Endothelial cell of umbilical vein (primary cell): Measurements from ENCODE around the gene MRPS35. TPM values are rescaled to one million over a fixed set of nuclear protein-coding genes. Genes with fewer than 3 reads are reported as not detected.

Source experiments
- BruUV-seq: library from RNA; stranded (reverse); fragments of 400-500 nt; replicated peaks from 2 replicates; lab custom pipeline; 2021; lab: Mats Ljungman, UMichigan
- CTCF ChIA-PET: fragments of 300-600, 350-600 bp; sonication (Branson Sonifier 250); formaldehyde crosslinking; loops from one replicate; lab custom pipeline; 2021; ENCODE audit warnings: antibody characterized with exemption, inconsistent platforms; lab: Charles Lee
- POLR2A ChIA-PET: fragments of 300-600, 350-600 bp; sonication (Branson Sonifier 250); formaldehyde crosslinking; loops from one replicate; lab custom pipeline; 2021; ENCODE audit warnings: antibody characterized with exemption, inconsistent platforms; lab: Charles Lee
- DNase-seq: peaks from one replicate; pipeline ENCODE4 v3.0.0-alpha.2; 2011; ENCODE audit warnings: low read depth, low spot score
- FAIRE-seq: peaks from 2 replicates; lab custom pipeline; 2011; peaks lifted over from hg19 to GRCh38; lab: Jason Lieb, UNC
- H2AFZ ChIP-seq: 2 replicates; pipeline ENCODE4 v1.6.0; 2012; ENCODE audit warnings: low read depth, low read length, control low read depth, inconsistent platforms
- H3K27ac ChIP-seq: 2 replicates; pipeline ENCODE4 v1.5.1; 2011; ENCODE audit warnings: low read depth, mild to moderate bottlenecking, control low read depth, low read length, moderate library complexity; ENCODE audit not compliant: insufficient read depth
- H3K27me3 ChIP-seq, 2 experiments: 2 replicates each; pipeline versions ENCODE4 v1.6.0 to v1.6.1; 2011; ENCODE audit warnings: low read length in 2 of 2, mixed read lengths in 1 of 2; ENCODE audit not compliant: control insufficient read depth in 2 of 2, insufficient read depth in 2 of 2
- H3K36me3 ChIP-seq, 2 experiments: 2 replicates in 1 of 2; 3 replicates in 1 of 2; pipeline ENCODE4 v1.5.1; 2011; ENCODE audit warnings: low read length in 2 of 2, mild to moderate bottlenecking in 1 of 2, moderate library complexity in 1 of 2; ENCODE audit not compliant: control insufficient read depth in 2 of 2, insufficient read depth in 2 of 2; ENCODE audit errors: extremely low read depth in 1 of 2
- H3K4me1 ChIP-seq: 3 replicates; pipeline ENCODE4 v1.5.1; 2011; ENCODE audit warnings: mild to moderate bottlenecking, low read length; ENCODE audit not compliant: control insufficient read depth, insufficient read depth; ENCODE audit errors: extremely low read depth
- H3K4me2 ChIP-seq: 2 replicates; pipeline ENCODE4 v1.6.1; 2011; ENCODE audit warnings: low read length, control low read depth, mixed read lengths; ENCODE audit not compliant: insufficient read depth
- H3K4me3 ChIP-seq, 3 experiments: fragments of 200-600 bp in 1 of 3; sonication (generic), shearing (Covaris generic) in 1 of 3; replicated peaks in 1 of 3; 2 replicates each; pipeline ENCODE4 v1.5.1; 2011 to 2016; ENCODE audit warnings: control low read depth in 3 of 3, low read length in 3 of 3, mild to moderate bottlenecking in 2 of 3, inconsistent platforms in 1 of 3, low read depth in 1 of 3, moderate library complexity in 1 of 3; ENCODE audit not compliant: insufficient read depth in 1 of 3
- H3K79me2 ChIP-seq: 2 replicates; pipeline ENCODE4 v1.6.0; 2012; ENCODE audit warnings: low read length, inconsistent platforms; ENCODE audit not compliant: control insufficient read depth, insufficient read depth
- H3K9ac ChIP-seq: replicated peaks from 2 replicates; pipeline ENCODE3; 2011; ENCODE audit warnings: low read length, control low read depth; ENCODE audit not compliant: insufficient read depth; ENCODE audit errors: extremely low read depth
- H3K9me1 ChIP-seq: replicated peaks from 3 replicates; pipeline ENCODE4 v1.6.0; 2011; ENCODE audit warnings: mild to moderate bottlenecking, low read length; ENCODE audit not compliant: control insufficient read depth, insufficient read depth; ENCODE audit errors: extremely low read depth
- H3K9me3 ChIP-seq: replicated peaks from 2 replicates; pipeline ENCODE4 v1.5.1; 2012; ENCODE audit warnings: low read length, inconsistent platforms; ENCODE audit not compliant: control insufficient read depth, insufficient read depth
- H4K20me1 ChIP-seq: replicated peaks from 2 replicates; pipeline ENCODE3; 2011; ENCODE audit warnings: mild to moderate bottlenecking, low read length; ENCODE audit not compliant: control insufficient read depth, insufficient read depth; ENCODE audit errors: extremely low read depth
- CTCF ChIP-seq, 2 donors: IDR thresholded peaks; 1 replicate in 1 of 2; 2 replicates in 1 of 2; pipeline ENCODE4 v1.5.1; 2011; ENCODE audit warnings: low read length in 2 of 2, mild to moderate bottlenecking in 2 of 2, moderate library complexity in 2 of 2, control low read depth in 1 of 2, inconsistent platforms in 1 of 2, low read depth in 1 of 2; ENCODE audit not compliant: insufficient read depth in 1 of 2; ENCODE audit errors: extremely low read depth in 1 of 2
- EZH2 ChIP-seq: IDR thresholded peaks from 2 replicates; pipeline ENCODE4 v1.6.1; 2012; ENCODE audit warnings: borderline replicate concordance, low read depth, mild to moderate bottlenecking, moderate library complexity, low read length, inconsistent platforms; ENCODE audit not compliant: severe bottlenecking
- FOS ChIP-seq: IDR thresholded peaks from 2 replicates; pipeline ENCODE4 v1.6.1; 2011; ENCODE audit warnings: mild to moderate bottlenecking, low read length, moderate library complexity, borderline replicate concordance; ENCODE audit not compliant: insufficient read depth
- dilution Hi-C: fragments of 300-500 bp; cut with MboI; formaldehyde crosslinking; loops from one replicate; pipeline ENCODE4 v1.15.0; 2019; ENCODE audit warnings: low sequenced_read_pairs; ENCODE audit not compliant: extremely low pct_ligation_motif_present
- intact Hi-C: fragments of 100-400 bp; cut with micrococcal nuclease; formaldehyde crosslinking; loops from one replicate; pipeline ENCODE4 v1.10.0; 2022
- polyA plus RNA-seq, 4 experiments: library from polyadenylated mRNA; depleted of rRNA in 3 of 4; stranded (reverse) in 3 of 4; unstranded in 1 of 4; fragments of >200 nt; gene quantifications; 2 replicates each; pipeline versions ENCODE4 v1.2.1 to v1.2.3, GENCODE V29; 2011 to 2012; ENCODE audit warnings: missing spikeins in 1 of 4
- total RNA-seq: library from RNA; stranded (reverse); gene quantifications from 2 replicates; pipeline ENCODE4 v1.2.3, GENCODE V29; 2021

Gene MRPS35
- total and polyA plus RNA-seq, 2 donors (not counting 3 experiments of a cell fraction or from before 2014, with no cell fraction given) = 22.7 to 38.6 TPM

- Histone ChIP-seq H3K27ac (no peak overlapping the region), H3K36me3 (peaks cover 3% of the 10 kb centered on the region in 2 experiments), H3K4me3 (no peak overlapping the region), H3K4me1 (no peaks in the 10 kb centered on the region), H4K20me1 (no peaks in the 10 kb centered on the region), H3K9me3 (no peaks in the 10 kb centered on the region), H2AFZ (no peak overlapping the region), H3K79me2 (peaks cover 2% of the 10 kb centered on the region), H3K4me2 (no peak overlapping the region), H3K27me3 (no peaks in the 10 kb centered on the region), H3K9me1 (no peaks in the 10 kb centered on the region), H3K9ac (no peak overlapping the region)
- FAIRE-seq (no peak), DNase-seq (no peak)
- intact Hi-C loops = loop anchor here (10.0 kb wide), 1 partner anchor 1233 kb away; no protein-coding TSS in a partner anchor
- dilution Hi-C loops = no loop called here
- ChIA-PET CTCF (interaction anchor here (0.5 to 8.5 kb wide), 35 partner anchors 9 to 1270 kb away, joined by 3 to 141 read pairs (median 4); partner anchors contain the start of genes KLHL42 and MANSC4), POLR2A (interaction anchor here (0.7 kb wide), 1 partner anchor 398 kb away, joined by 3 read pairs; no protein-coding TSS in a partner anchor)
- BruUV-seq = no TSS peak
- TF ChIP-seq CTCF (IDR thresholded peaks at IDR 0.05; ENCODE audit: extremely low read depth in 1 of 2, insufficient read depth in 1 of 2, low read depth in 1 of 2, low read length in 2 of 2) (peak; percentile 6 to 9), EZH2 (no peak)
Measured at GRCh38 chr12:27732281-27732680, 21.6 kb downstream of the MRPS35 start.

- H3K9me3 ChIP-seq = no peaks in the 10 kb centered on the region
- H3K4me2 ChIP-seq = no peak overlapping the region
- no peak overlapping the region for H3K4me3 ChIP-seq
- no peaks in the 10 kb centered on the region for H4K20me1 ChIP-seq
- CTCF ChIA-PET = interaction anchor here (0.5 to 8.5 kb wide), 36 partner anchors 10 to 1269 kb away, joined by 3 to 141 read pairs (median 4); partner anchors contain the start of genes KLHL42 and MANSC4
- no peak overlapping the region for H2AFZ ChIP-seq
- dilution Hi-C loops = no loop called here
- BruUV-seq = no TSS peak
- no peak overlapping the region for H3K9ac ChIP-seq
- H3K27ac ChIP-seq = no peak overlapping the region
- TF ChIP-seq FOS = no peak
- peak; percentile 72 to 76 for TF ChIP-seq CTCF (IDR thresholded peaks at IDR 0.05; ENCODE audit: extremely low read depth in 1 of 2, insufficient read depth in 1 of 2, low read depth in 1 of 2, low read length in 2 of 2)
- no peak for TF ChIP-seq EZH2
- no peaks in the 10 kb centered on the region for H3K27me3 ChIP-seq
- peaks cover 3 to 6% of the 10 kb centered on the region in 2 experiments for H3K36me3 ChIP-seq
- POLR2A ChIA-PET = interaction anchor here (0.7 kb wide), 1 partner anchor 397 kb away, joined by 3 read pairs; no protein-coding TSS in a partner anchor
- H3K9me1 ChIP-seq = no peaks in the 10 kb centered on the region
- FAIRE-seq (no peak), DNase-seq (peak; percentile 51)
- intact Hi-C loops = loop anchor here (1.0 to 10.0 kb wide), 7 partner anchors 88 to 1266 kb away; no protein-coding TSS in a partner anchor
- no peaks in the 10 kb centered on the region for H3K4me1 ChIP-seq
- H3K79me2 ChIP-seq = peaks cover 2% of the 10 kb centered on the region
Measured at GRCh38 chr12:27733052-27733656, 22.5 kb downstream of the MRPS35 start.
